Stimulated activated CD4-positive, alpha-beta T cell treated with anti-CD3 and anti-CD28 coated beads, TNF-alpha, amount 100 ng/mL, for 1 hour (primary cell): Measurements from ENCODE around the gene SHISA9.

Experiments used
- DNase-seq, 3 donors: peaks; one replicate each; pipeline ENCODE4 v3.0.0-alpha.2; 2020; ENCODE audit warnings: low read depth in 3 of 3, low spot score in 1 of 3

The SHISA9 gene

GRCh38 chr16:13067648-13068047 lies 166.2 kb downstream of the SHISA9 start:
- no peak for DNase-seq

DNA sequence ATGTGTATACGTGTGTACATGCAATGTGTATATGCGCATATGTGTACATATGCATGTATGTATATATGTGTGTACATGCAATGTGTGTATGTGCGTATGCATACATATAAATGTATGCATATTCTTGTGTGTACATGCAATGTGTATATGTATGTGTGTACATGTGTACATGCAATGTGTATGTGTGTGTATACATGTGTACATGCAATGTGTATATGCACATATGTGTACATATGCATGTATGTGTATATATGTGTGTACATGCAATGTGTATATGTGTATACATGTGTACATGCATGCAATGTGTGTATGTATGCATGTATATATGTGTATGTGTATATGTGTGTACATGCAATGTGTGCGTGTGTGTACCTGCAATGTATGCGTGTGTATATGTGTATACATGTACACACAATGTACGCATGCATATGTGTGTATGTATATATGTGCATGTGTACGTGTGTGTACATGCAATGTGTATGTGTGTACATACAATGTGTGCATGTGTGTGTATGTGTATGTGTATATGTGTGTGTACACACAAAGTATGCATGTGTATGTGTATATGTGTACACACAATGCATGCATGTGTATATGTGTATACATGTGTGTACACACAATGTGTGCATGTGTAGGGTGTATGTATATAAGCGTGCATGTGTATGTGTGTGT lies 167.7 kb downstream of the SHISA9 start:
- DNase-seq, result no peak

DNA sequence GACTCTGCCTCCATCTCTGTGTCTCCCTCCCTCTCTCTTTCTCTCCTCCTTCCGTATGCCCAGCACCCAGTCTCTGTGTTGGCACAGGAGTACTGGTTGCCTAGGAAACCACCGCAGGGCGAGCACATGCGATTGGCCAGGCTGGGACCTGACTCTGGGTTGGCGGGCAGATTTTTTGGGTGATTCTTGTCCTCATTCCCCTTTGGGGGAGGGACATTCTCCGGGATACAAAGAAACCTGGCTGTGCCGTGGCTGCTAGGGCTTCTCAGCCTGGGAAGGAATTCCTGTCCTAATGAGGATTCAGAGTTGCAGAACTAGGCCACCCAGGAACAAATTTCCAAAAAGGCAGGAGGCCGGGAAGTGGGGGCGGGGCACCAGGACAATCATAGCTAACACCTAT lies 168.9 kb downstream of the SHISA9 start:
- no peak for DNase-seq

DNA sequence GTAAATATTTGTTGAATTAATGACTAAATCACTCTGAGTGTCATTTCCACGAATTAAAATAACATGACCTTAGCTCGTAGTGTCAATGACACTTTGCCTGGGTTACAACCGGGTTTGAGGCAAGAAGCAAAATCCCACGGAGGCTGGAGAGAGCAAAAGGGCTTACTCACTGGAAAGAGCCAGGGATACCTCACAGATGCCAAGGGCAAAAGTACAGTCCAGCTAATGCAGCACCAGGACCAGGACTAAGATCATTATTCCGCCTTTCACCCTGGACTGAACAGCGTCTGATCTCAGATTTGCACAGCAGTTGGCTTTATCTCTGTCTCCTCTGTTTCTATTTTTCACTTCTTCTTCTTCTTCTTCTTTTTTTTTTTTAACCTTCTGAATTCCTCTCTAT lies 175.5 kb downstream of the SHISA9 start:
- no peak for DNase-seq

GRCh38 chr16:13077816-13078215 lies 176.4 kb downstream of the SHISA9 start:
- DNase-seq, result no peak

DNA sequence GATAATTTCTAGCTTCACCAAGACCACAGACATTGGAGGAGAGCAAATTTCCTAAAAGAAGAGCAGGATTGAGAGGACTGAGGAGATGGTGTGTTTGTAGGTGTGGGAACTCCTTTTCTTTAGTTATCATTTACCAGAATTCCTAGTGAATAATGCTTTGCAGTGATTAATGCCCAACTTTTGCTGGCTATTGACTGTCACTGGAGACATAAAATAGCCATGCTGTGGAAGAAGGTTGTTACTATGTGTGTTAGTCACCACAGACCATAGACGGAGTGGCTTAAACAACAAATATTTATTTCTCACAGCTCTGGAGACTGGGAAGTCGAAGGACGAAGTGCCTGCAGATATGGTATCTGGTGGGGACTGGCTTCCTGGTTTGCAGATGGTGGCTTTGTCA lies 179.1 kb downstream of the SHISA9 start:
- no peak for DNase-seq

DNA sequence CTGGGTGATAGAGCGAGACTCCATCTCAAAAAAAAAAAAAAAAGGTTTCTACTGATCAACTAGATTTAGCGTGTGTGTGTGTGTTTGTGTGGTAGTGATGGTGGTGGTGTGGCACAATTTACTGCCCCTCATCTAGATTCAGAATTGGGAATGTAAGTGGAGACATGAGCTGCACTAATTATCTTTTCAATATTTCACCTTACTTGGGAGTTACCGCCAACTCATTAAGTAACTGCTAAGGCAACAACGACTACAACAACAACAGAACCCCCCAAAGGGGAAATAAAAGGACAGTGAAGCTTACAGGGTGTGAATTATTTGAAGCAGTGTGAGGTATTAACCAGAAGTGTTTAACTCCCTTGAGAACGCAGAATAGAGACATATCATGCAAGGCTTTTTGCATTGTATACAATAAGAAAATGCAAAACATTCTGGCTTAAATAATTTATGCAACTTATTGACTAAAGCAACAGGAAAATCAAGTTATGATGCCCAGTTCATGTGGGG lies 180.5 kb downstream of the SHISA9 start:
- DNase-seq, result no peak

DNA sequence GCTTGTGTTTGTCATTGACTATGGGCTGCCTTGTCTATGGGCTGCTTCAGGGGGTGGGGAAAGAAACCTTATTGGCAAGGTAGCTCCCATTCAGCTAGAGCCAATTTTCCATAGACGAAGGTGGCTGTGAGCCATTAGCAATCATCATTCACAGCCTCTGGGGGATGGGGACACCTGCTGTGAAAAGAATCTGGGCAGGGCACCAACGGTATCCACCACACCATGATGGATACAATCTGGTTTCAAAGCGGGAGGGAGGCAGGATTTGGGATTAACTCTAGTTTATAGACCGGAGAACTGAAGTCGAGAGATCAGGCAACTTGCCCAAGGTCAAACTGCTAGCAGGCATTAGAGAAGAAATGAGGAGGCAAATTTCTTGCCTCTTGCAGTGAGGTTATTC lies 182.3 kb downstream of the SHISA9 start:
- no peak for DNase-seq

DNA sequence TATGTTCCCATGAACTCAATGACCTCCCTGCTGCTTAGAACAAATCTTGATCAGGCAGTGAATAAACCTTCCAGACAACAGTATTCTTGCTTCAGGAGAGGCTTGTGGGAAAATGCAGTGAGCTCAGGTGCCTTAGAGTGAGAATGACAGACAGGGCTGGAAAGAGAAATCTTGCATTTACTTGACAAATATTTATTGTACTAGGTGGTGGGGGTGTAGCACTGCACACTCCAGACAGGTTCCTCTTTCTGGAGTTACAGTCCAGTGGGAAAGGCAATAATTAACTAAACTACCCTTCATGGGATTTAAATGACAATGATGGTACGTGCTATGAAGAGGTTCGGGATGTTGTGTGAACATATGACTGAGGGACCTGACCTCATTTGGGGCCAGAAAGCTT lies 182.9 kb downstream of the SHISA9 start:
- DNase-seq, result no peak

GRCh38 chr16:13093661-13094060 lies 192.3 kb downstream of the SHISA9 start:
- DNase-seq, result no peak

- no peak for DNase-seq
Measured at GRCh38 chr16:13095061-13095460, 193.7 kb downstream of the SHISA9 start.

DNA sequence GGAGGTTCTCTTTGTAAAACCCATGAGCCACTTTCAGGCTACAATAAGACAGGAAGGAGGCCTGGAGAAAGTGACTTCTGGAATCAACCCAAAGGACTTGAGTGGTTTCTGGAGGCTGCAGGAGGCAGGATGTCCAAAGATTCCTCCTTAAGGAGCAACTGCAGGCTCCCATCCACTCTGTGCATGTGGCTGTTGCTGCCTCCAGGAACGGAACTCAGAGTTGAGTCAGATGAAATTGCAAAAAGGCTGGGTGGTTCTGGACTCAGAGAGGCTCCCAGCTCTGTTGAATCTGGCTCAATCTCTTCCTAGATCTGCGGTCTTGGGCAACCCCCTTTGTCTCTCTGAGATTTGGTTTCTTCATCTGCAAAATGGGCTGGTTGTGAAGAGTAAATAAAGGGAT lies 197.1 kb downstream of the SHISA9 start:
- no peak for DNase-seq

- DNase-seq, result no peak
Measured at GRCh38 chr16:13099822-13100221, 198.4 kb downstream of the SHISA9 start.

DNA sequence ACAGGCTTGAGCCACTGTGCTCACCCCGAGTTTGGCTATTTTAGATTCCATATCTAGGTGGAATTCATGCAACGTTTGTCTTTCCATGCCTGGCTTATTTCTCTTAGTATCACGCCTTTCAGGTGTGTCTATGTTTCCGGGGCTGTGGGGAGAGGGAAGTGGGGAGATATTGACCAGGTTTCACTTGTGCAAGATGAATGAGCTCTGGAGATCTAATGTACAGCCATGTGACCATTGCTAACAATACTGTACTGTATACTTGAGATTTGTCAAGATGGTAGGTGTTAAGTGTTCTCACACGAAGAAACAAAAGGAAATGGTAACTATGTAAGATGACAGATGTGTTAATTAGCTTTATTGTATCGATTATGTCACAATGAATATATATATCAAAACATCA lies 199.6 kb downstream of the SHISA9 start:
- DNase-seq, result no peak

DNA sequence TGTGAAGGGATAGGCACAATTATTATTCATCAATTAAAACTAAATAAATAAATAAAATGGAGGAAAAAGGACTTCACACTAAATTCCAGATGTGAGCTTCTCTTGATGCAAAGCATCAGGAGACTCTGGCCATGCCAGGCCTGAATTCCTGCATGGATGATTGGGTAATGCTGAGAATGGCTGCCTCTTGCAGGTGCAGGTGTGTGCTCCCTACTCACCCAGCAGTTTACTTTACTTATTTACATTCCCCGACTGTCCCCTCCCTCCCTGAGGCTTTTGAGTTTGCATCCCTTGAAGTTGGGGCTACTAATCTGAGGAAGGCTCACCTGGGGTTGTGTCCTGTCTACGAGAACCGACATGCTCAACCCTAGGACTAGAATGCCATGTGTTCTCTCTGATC lies 200.4 kb downstream of the SHISA9 start:
- DNase-seq, result no peak

DNA sequence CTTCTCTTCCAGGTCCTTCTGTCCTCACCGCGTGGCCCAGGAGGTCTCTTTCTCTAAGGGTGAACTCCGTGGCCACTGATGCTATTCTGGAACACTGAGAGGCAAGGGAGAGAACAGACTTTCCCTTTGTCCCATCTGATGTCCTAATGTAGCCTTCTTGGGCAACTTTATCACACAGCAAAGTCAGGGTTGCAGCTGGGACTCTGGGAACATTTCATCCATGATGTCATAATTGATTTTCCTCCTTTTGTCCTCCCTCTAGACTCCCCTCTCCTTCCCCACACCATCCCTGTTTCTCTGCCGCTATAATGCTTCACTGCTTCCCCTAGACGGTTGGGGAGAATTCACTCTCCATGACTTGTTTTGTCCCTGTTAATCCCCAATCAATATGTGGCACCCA lies 201.0 kb downstream of the SHISA9 start:
- no peak for DNase-seq

GRCh38 chr16:13103831-13104530 lies 202.6 kb downstream of the SHISA9 start:
- no peak for DNase-seq

- no peak for DNase-seq
Measured at GRCh38 chr16:13104772-13105171, 203.4 kb downstream of the SHISA9 start.

- no peak for DNase-seq
Measured at GRCh38 chr16:13105427-13105826, 204.0 kb downstream of the SHISA9 start.

GRCh38 chr16:13106464-13106863 lies 205.1 kb downstream of the SHISA9 start:
- DNase-seq, result no peak

DNA sequence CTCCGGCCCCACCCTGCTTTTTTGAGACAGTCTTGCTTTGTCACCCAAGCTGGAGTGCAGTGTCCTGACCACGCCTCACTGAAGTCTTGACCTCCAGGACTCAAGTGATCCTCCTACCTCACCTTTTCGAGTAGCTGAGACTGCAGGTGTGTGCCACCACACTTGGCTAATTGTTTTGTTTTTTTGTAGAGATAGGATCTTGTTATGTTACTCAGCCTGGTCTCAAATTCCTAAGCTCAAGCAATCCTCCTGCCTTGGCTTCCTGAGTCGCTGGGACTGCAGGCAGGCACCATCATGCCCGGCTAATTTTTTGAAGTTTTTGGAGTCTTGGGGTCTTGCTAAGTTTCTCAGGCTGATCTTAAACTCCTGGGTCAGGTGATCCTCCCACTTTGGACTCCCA lies 206.7 kb downstream of the SHISA9 start:
- no peak for DNase-seq

GRCh38 chr16:13109171-13109570 lies 207.8 kb downstream of the SHISA9 start:
- no peak for DNase-seq
